GM19438 (cell line): ENCODE measurements around the gene RUNX1.

Source experiments
- ATAC-seq: cut with Tn5 transposase; IDR thresholded peaks from one replicate; pipeline ENCODE4 v1.9.1; 2021; ENCODE audit warnings: low read depth; ENCODE audit not compliant: unreplicated experiment

RUNX1 gene

DNA sequence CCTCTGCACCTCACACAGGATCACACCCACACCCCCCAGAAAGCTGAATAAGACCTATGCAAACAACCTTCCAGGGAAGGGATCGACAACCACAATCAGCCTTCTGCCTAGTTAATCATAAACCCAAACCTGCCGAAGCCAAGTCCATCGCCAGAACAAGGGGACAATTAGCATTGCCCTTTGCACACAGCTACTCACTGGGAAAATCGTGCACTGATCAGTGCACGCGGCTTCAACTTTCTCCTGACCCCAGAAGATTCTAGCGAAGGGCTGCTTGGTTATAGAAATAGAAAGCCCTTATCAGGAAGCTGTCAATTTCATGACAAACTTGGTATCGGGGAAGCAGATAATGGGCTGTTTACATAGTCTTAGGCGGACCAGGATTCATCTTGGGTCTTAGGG is 29.5 kb downstream of the RUNX1 start:
- no peak for ATAC-seq

GRCh38 chr21:35017256-35017655 is 31.8 kb downstream of the RUNX1 start:
- ATAC-seq = no peak

- no peak for ATAC-seq
Observed at GRCh38 chr21:35016517-35017188, 32.4 kb downstream of the RUNX1 start.

DNA sequence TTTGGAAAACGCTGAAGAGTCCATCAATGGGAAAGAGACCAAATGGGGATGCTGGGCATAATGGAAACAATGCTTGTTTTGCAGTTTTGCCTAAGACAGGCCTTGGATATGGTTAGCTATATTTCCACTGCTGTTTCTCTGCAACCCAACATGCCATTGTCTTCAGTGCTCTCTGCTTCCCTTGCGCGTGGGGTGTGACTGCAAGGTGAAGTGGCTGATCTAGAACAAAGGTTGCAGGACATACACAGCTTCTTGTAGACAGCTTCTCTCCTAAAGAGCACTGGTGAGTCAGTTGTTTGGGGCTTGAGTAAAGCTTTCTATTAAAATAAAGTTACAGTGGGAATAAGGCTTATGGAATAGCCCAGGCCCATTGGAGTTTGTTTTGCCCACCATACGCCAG is 33.0 kb downstream of the RUNX1 start:
- ATAC-seq = no peak

GRCh38 chr21:35015435-35016024 is 33.6 kb downstream of the RUNX1 start:
- ATAC-seq = no peak

DNA sequence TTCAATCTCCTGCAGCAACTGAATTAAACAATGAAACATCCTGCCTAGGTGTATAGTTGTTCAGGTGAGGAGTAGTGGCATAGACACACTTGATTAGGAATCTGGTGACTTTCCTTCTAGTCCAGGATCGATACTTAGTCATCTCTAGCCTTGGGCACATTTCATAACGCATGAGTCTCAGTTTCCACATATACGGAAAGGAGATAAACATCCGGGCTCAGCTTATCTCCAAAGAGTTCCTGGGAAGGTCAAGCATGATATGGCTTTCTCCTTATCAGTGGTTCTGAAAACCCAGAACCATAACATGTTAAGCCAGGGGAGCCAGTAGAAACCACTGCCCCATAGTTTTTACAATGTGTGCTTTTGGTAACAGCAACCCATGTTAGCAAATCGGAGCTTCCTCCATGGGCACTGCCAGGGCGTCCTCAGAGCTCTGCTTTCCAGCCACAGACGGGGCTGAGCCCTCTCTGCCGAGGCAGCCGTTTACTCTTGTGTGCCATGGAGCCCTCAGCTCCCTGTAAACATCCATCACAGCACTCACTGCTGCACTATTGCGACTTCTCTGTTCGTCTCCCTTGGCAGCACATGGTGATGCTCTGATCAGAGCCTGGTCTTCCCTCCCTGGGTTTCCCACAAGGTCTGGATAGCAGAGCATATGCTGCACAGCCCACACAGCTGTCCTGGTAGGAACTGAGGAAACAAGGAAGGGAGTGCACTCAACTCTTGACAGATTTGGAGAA is 34.6 kb downstream of the RUNX1 start:
- no peak for ATAC-seq

GRCh38 chr21:35011681-35012080 is 37.4 kb downstream of the RUNX1 start:
- ATAC-seq = no peak

DNA sequence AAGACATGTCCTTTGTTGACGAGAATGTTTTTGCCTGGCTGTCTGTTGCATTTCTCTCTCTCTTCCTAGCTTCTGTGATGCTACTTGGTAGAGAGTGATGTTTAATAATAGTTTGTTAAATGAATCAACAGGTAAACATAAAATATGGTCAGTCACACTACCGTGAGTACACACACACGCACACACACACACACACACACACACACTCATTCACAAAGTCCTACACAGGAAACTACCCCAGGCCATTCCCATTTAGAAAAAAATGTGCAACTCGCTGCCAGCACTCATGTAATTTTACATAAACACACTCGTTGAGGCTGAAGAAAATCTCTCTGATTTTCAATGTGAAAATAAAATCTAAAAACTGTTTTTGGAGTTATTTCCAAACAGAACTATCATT is 38.7 kb downstream of the RUNX1 start:
- no peak for ATAC-seq

- ATAC-seq = no peak
Observed at GRCh38 chr21:35007348-35007747, 41.8 kb downstream of the RUNX1 start.

DNA sequence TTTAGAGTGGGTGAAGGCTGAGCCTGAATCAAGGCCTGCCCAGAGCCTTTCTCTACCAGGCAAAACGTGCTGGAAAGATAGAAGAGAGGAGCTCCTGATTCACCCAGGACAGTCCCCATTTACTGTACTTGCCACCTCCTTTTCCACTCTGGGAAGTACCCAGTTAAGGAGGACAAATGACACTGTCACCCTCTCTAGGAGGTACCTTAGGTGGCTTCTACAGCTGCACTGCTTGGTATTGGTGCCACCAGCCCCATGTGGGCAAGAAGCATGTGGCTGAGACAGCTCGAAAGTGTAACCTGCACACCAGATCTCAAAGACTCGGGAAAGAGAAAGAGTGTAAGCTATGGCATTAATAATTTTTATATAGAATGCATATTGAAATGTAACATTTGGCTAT is 42.3 kb downstream of the RUNX1 start:
- ATAC-seq = no peak

DNA sequence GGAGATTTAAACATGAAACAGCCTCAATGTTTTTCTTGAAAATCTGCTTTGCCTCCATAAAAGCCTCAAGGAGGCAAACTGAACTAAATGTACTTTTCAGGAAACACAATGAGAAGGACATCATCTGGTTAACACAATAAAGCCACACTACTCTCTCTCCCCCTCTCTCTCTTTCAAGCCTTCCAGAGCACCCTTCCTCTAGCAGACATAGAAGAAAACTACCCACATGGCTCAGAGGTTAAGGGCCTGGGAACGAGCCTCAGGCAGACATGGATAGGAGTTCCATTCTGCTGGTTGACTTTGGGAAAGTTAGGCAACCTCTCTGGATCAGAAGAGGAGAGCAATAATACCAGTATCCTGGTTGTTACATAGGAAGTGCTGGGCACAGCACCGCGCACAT is 42.9 kb downstream of the RUNX1 start:
- ATAC-seq = no peak

GRCh38 chr21:35005560-35006224 is 43.4 kb downstream of the RUNX1 start:
- no peak for ATAC-seq

GRCh38 chr21:35005077-35005476 is 44.0 kb downstream of the RUNX1 start:
- no peak for ATAC-seq

DNA sequence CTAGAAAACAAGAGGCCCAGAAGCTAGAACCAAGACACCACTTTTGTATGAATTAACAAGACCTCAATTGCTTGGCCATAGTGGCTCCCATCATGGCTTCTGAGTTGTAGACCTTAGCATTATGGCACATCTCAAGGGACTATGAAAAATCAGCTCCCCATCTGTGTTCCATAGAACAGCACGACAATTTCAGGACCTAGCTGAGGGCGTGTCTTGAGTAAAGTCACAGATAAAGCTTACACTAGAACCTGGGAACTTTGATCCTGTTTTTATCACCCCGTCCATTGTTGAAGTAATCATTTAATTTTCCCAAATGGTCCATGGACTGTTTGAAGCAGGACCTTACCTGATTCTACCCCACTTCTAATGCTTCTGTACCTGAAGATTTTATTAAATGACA is 44.8 kb downstream of the RUNX1 start:
- ATAC-seq = no peak

DNA sequence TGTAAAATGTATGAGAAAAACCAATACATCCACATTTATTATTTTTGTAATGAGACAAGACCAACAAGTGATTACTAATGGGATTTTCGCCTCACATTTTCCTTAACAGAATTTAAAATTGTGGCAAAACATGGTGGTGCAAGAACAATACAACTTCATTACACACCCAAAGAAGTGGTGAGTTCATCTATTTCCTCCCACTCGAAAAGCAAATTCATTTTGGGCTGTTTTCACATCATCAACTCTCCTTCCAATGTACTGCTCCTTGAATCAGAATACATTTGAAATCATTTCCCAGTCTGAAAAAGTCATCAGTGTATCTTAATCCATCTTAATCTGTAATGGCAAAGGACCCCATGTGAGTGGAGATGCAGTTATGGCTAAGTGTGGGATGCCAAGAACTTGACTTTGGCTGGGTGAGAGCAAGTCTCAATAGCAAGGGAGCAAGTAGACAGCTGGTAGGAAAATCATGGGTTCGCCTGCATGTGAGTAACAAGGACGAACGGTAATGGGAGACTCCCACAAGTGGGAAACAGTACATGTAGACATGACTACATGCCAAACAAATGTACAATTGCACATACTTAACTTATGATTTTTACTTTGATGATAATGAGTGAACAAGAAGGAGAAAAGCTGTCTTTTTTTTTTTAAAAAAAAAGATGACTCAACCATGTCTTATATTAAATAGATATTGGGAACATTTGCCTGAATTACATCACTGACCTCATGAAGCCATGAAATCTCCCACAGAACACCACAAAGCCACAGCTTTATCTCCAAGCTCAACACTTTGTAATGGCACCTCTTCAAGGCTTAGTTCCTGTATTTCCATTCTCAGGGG is 46.0 kb downstream of the RUNX1 start:
- no peak for ATAC-seq

GRCh38 chr21:34999397-34999941 is 49.6 kb downstream of the RUNX1 start:
- ATAC-seq = no peak

DNA sequence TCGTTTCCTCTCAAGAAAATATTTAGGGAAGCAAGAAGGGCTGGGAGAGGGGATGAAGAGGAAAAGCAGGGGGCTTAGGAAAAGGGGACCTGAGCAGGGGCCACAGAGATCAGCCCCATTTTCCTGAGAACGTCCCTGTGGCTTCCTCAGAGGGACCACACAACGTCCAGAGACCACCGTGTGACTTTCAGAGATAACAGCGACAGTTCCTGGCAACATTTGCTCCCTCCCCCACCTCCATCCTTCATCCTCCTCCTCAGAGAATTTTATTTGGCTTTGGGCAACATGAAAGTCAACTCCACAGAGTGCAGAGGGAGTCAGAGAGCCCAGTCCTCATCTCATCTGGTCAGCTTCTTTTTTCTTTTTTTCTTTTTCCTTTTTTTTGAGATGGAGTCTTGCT is 50.9 kb downstream of the RUNX1 start:
- ATAC-seq = no peak

- no peak for ATAC-seq
Observed at GRCh38 chr21:34997294-34997693, 51.8 kb downstream of the RUNX1 start.

DNA sequence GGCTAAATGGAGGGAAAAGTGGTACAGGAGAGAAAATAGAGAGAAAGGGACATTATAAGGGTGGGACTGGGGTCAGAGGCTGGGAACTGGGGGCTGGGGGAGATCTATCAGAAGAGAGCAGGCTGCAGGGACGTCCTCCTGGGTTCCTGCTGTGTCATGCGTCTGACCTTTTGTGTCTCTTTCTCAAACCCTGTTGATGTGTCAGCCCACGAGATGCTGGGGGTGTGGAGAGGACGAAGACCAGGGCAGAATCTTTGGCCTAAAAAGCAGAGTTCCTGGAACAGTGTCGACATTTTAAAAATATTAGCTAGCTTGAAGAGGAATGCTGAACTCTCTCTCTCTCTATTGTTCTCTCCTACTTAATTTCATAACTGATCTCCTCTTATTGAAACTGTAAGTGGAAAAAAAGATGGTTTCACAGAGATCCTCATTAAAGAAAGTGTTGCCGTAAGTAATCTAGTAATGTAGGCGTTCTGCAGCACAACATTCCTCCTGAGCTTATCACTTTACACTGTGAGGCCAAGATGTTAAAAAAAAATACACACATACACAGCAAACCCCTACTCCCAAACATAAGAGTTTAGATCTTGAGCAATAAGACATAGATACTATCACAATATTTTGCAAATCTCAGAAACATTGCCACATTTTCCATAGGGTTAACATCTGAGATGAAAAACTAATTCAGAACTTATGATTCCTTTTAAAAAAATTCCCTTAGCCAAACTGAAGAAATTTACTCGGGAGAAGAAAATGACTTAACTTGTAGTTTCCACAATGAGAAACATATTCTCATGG is 52.6 kb downstream of the RUNX1 start:
- ATAC-seq = no peak

- ATAC-seq = no peak
Observed at GRCh38 chr21:34995979-34996303, 53.2 kb downstream of the RUNX1 start.
